ENCODE results near the gene SEPTIN11. TPM values are rescaled to one million over a fixed set of nuclear protein-coding genes. Genes with fewer than 3 reads are reported as not detected.

The SEPTIN11 gene
- total and polyA plus RNA-seq, 7 experiments from 2014 or later, result 9.2 to 29.3 (median 16.5) TPM

GRCh38 chr4:76987685-76988084 is 38.1 kb downstream of the SEPTIN11 start:
- ChIA-PET CTCF (interaction anchor here (1.1 kb wide), 1 partner anchor 46 kb away, joined by 3 read pairs; no protein-coding TSS in a partner anchor), POLR2A (interaction anchor here (1.0 to 4.7 kb wide), 5 partner anchors 7 to 61 kb away, joined by 4 to 34 read pairs (median 4); no protein-coding TSS in a partner anchor)
- Mint-ChIP-seq H3K27me3 (peaks cover 0 to 36% (median 0%) of the 10 kb centered on the region in 5 donors), H3K27ac (peak overlapping the region in 5 of 9 donors; percentile 5 to 97 (median 72)), H3K4me3 (peak overlapping the region in 1 of 10 donors; percentile 88), H3K4me1 (peaks cover 45 to 97% (median 88%) of the 10 kb centered on the region in 7 donors), H3K9me3 (peaks cover 0 to 6% (median 0%) of the 10 kb centered on the region in 11 donors), H3K36me3 (peaks cover 0 to 18% (median 0%) of the 10 kb centered on the region in 5 donors)
- Histone ChIP-seq H3K9me3 (ENCODE audit: control insufficient read depth in 2 of 3, low read length in 3 of 3) (no peaks in the 10 kb centered on the region), H3K4me3 (ENCODE audit: low read length) (no peak overlapping the region), H3K27me3 (ENCODE audit: control insufficient read depth in 2 of 2, insufficient read depth in 2 of 2, low read length in 2 of 2) (no peaks in the 10 kb centered on the region), H3K4me1 (ENCODE audit: control insufficient read depth in 2 of 2, insufficient read depth in 2 of 2, low read length in 2 of 2) (peaks cover 41 to 55% of the 10 kb centered on the region in 2 donors), H3K36me3 (ENCODE audit: control insufficient read depth in 2 of 3, insufficient read depth in 3 of 3, low read length in 3 of 3) (no peaks in the 10 kb centered on the region), H3K27ac (ENCODE audit: low read depth, low read length) (no peak overlapping the region)
- DNase-seq, result no peak
- intact Hi-C loops (cut with micrococcal nuclease), result no loop called here
- ATAC-seq, result no peak

- H3K27ac ChIP-seq (ENCODE audit: low read depth, low read length), result peak overlapping the region; percentile 14
- Mint-ChIP-seq H3K36me3 (peaks cover 0 to 23% (median 0%) of the 10 kb centered on the region in 5 donors), H3K27ac (peak overlapping the region; percentile 40 to 97 (median 86)), H3K4me1 (peaks cover 40 to 96% (median 86%) of the 10 kb centered on the region in 7 donors), H3K9me3 (peaks cover 0 to 6% (median 0%) of the 10 kb centered on the region in 11 donors), H3K4me3 (peak overlapping the region; percentile 31 to 88 (median 81)), H3K27me3 (peaks cover 0 to 33% (median 0%) of the 10 kb centered on the region in 5 donors)
- no peaks in the 10 kb centered on the region for H3K27me3 ChIP-seq (ENCODE audit: control insufficient read depth in 2 of 2, insufficient read depth in 2 of 2, low read length in 2 of 2)
- H3K9me3 ChIP-seq (ENCODE audit: control insufficient read depth in 2 of 3, low read length in 3 of 3), result no peaks in the 10 kb centered on the region
- ATAC-seq, result peak; percentile 78
- POLR2A ChIA-PET, result interaction anchor here (0.8 to 4.7 kb wide), 7 partner anchors 16 to 87 kb away, joined by 3 to 34 read pairs (median 4); partner anchors contain the start of gene SEPTIN11
- no peaks in the 10 kb centered on the region for H3K36me3 ChIP-seq (ENCODE audit: control insufficient read depth in 2 of 3, insufficient read depth in 3 of 3, low read length in 3 of 3)
- H3K4me3 ChIP-seq (ENCODE audit: low read length), result peak overlapping the region; percentile 59
- peak in 8 of 9 donors; percentile 20 to 84 (median 76) for DNase-seq
- CTCF ChIA-PET, result interaction anchor here (1.3 kb wide), 1 partner anchor 56 kb away, joined by 4 read pairs; no protein-coding TSS in a partner anchor
- intact Hi-C loops (cut with micrococcal nuclease), result loop anchor here (1.0 to 10.0 kb wide), 6 partner anchors 18 to 1475 kb away; partner anchors contain the start of genes CCNG2 (in 1 of the 2), RCHY1 (in 1 of the 2) and THAP6 (in 1 of the 2)
- peaks cover 38 to 58% of the 10 kb centered on the region in 2 donors for H3K4me1 ChIP-seq (ENCODE audit: control insufficient read depth in 2 of 2, insufficient read depth in 2 of 2, low read length in 2 of 2)
Observed at GRCh38 chr4:76989391-76990061, 40.0 kb downstream of the SEPTIN11 start.

- H3K36me3 ChIP-seq (ENCODE audit: control insufficient read depth in 2 of 3, insufficient read depth in 3 of 3, low read length in 3 of 3), result no peaks in the 10 kb centered on the region
- DNase-seq, result no peak
- peaks cover 0 to 6% (median 0%) of the 10 kb centered on the region in 11 donors for H3K9me3 Mint-ChIP-seq
- ChIA-PET CTCF (interaction anchor here (1.3 kb wide), 2 partner anchors 43 to 55 kb away, joined by 3 to 4 read pairs; no protein-coding TSS in a partner anchor), POLR2A (interaction anchor here (0.8 to 4.7 kb wide), 8 partner anchors 15 to 86 kb away, joined by 3 to 34 read pairs (median 4); partner anchors contain the start of gene SEPTIN11)
- H3K4me1 ChIP-seq (ENCODE audit: control insufficient read depth in 2 of 2, insufficient read depth in 2 of 2, low read length in 2 of 2), result peaks cover 37 to 56% of the 10 kb centered on the region in 2 donors
- intact Hi-C loops (cut with micrococcal nuclease), result loop anchor here (1.0 to 10.0 kb wide), 3 partner anchors 17 to 1476 kb away; partner anchors contain the start of genes CCNG2 (in 1 of the 2), RCHY1 (in 1 of the 2) and THAP6 (in 1 of the 2)
- no peak for ATAC-seq
- peaks cover 0 to 31% (median 0%) of the 10 kb centered on the region in 5 donors for H3K27me3 Mint-ChIP-seq
- no peaks in the 10 kb centered on the region for H3K9me3 ChIP-seq (ENCODE audit: control insufficient read depth in 2 of 3, low read length in 3 of 3)
- H3K36me3 Mint-ChIP-seq, result peaks cover 0 to 23% (median 0%) of the 10 kb centered on the region in 5 donors
- H3K4me3 Mint-ChIP-seq, result peak overlapping the region; percentile 31 to 88 (median 81)
- peak overlapping the region; percentile 40 to 97 (median 86) for H3K27ac Mint-ChIP-seq
- peak overlapping the region; percentile 59 for H3K4me3 ChIP-seq (ENCODE audit: low read length)
- no peaks in the 10 kb centered on the region for H3K27me3 ChIP-seq (ENCODE audit: control insufficient read depth in 2 of 2, insufficient read depth in 2 of 2, low read length in 2 of 2)
- peaks cover 40 to 93% (median 79%) of the 10 kb centered on the region in 7 donors for H3K4me1 Mint-ChIP-seq
- no peak overlapping the region for H3K27ac ChIP-seq (ENCODE audit: low read depth, low read length)
Observed at GRCh38 chr4:76990288-76991080, 40.9 kb downstream of the SEPTIN11 start.

- H3K27ac Mint-ChIP-seq, result peak overlapping the region in 7 of 9 donors; percentile 39 to 84 (median 58)
Observed at GRCh38 chr4:76991161-76991660, 41.7 kb downstream of the SEPTIN11 start.

GRCh38 chr4:76993787-76994641 is 44.5 kb downstream of the SEPTIN11 start:
- H3K27me3 Mint-ChIP-seq, result peaks cover 0 to 27% (median 0%) of the 10 kb centered on the region in 5 donors
- peak in 8 of 9 donors; percentile 42 to 90 (median 86) for DNase-seq
- peaks cover 0 to 30% (median 17%) of the 10 kb centered on the region in 5 donors for H3K36me3 Mint-ChIP-seq
- peaks cover 39 to 84% (median 59%) of the 10 kb centered on the region in 7 donors for H3K4me1 Mint-ChIP-seq
- intact Hi-C loops (cut with micrococcal nuclease), result loop anchor here (1.0 to 10.0 kb wide), 12 partner anchors 12 to 1479 kb away; partner anchors contain the start of genes CCNG2 (in 1 of the 2), RCHY1 (in 1 of the 2) and THAP6 (in 1 of the 2)
- H3K9me3 ChIP-seq (ENCODE audit: control insufficient read depth in 2 of 3, low read length in 3 of 3), result no peaks in the 10 kb centered on the region
- H3K9me3 Mint-ChIP-seq, result peaks cover 0 to 6% (median 0%) of the 10 kb centered on the region in 11 donors
- no peaks in the 10 kb centered on the region for H3K36me3 ChIP-seq (ENCODE audit: control insufficient read depth in 2 of 3, insufficient read depth in 3 of 3, low read length in 3 of 3)
- peak overlapping the region; percentile 19 for H3K27ac ChIP-seq (ENCODE audit: low read depth, low read length)
- peak overlapping the region; percentile 73 to 97 (median 84) for H3K27ac Mint-ChIP-seq
- ATAC-seq, result peak; percentile 82
- CTCF ChIA-PET, result interaction anchor here (0.5 to 1.7 kb wide), 14 partner anchors 10 to 638 kb away, joined by 3 to 6 read pairs (median 3); no protein-coding TSS in a partner anchor
- peaks cover 28 to 50% of the 10 kb centered on the region in 2 donors for H3K4me1 ChIP-seq (ENCODE audit: control insufficient read depth in 2 of 2, insufficient read depth in 2 of 2, low read length in 2 of 2)
- H3K4me3 ChIP-seq (ENCODE audit: low read length), result peak overlapping the region; percentile 52
- POLR2A ChIA-PET, result interaction anchor here (0.5 to 4.6 kb wide), 14 partner anchors 10 to 779 kb away, joined by 3 to 62 read pairs (median 4); partner anchors contain the start of genes CCNG2 and CCNI
- H3K27me3 ChIP-seq (ENCODE audit: control insufficient read depth in 2 of 2, insufficient read depth in 2 of 2, low read length in 2 of 2), result no peaks in the 10 kb centered on the region
- peak overlapping the region; percentile 56 to 94 (median 79) for H3K4me3 Mint-ChIP-seq

More at GRCh38 chr4:76991161-76991660, 41.7 kb downstream of the SEPTIN11 start:
- H3K4me3 ChIP-seq (ENCODE audit: low read length), result no peak overlapping the region
- Mint-ChIP-seq H3K9me3 (peaks cover 0 to 6% (median 0%) of the 10 kb centered on the region in 11 donors), H3K36me3 (peaks cover 0 to 23% (median 0%) of the 10 kb centered on the region in 5 donors), H3K4me1 (peaks cover 46 to 93% (median 79%) of the 10 kb centered on the region in 7 donors), H3K4me3 (peak overlapping the region in 7 of 10 donors; percentile 11 to 88 (median 81)), H3K27me3 (peaks cover 0 to 28% (median 0%) of the 10 kb centered on the region in 5 donors)
- no peak for ATAC-seq
- H3K27ac ChIP-seq (ENCODE audit: low read depth, low read length), result no peak overlapping the region
- ChIA-PET CTCF (interaction anchor here (0.7 to 1.3 kb wide), 2 partner anchors 9 to 42 kb away, joined by 3 read pairs; no protein-coding TSS in a partner anchor), POLR2A (interaction anchor here (0.5 to 4.7 kb wide), 7 partner anchors 15 to 85 kb away, joined by 3 to 34 read pairs (median 3); partner anchors contain the start of genes CCNI and SEPTIN11)
- intact Hi-C loops (cut with micrococcal nuclease), result loop anchor here (5.0 to 10.0 kb wide), 2 partner anchors 166 to 1476 kb away; partner anchors contain the start of genes CCNG2 (in 1 of the 2), RCHY1 (in 1 of the 2) and THAP6 (in 1 of the 2)
- no peaks in the 10 kb centered on the region for H3K9me3 ChIP-seq (ENCODE audit: control insufficient read depth in 2 of 3, low read length in 3 of 3)
- H3K4me1 ChIP-seq (ENCODE audit: control insufficient read depth in 2 of 2, insufficient read depth in 2 of 2, low read length in 2 of 2), result peaks cover 37 to 63% of the 10 kb centered on the region in 2 donors
- no peaks in the 10 kb centered on the region for H3K36me3 ChIP-seq (ENCODE audit: control insufficient read depth in 2 of 3, insufficient read depth in 3 of 3, low read length in 3 of 3)
- no peak for DNase-seq
- no peaks in the 10 kb centered on the region for H3K27me3 ChIP-seq (ENCODE audit: control insufficient read depth in 2 of 2, insufficient read depth in 2 of 2, low read length in 2 of 2)

All from naive thymus-derived CD4-positive, alpha-beta T cell (primary cell).